HT1080 (cell line): Measurements from ENCODE around the gene SLC10A1. TPM values are rescaled to one million over a fixed set of nuclear protein-coding genes. Genes with fewer than 3 reads are reported as not detected.
"Not testable (repeated sequence)": the region's sequence is repeated elsewhere in the genome, so short reads cannot be mapped to it uniquely, and the experiment has no call there.

Source experiments
- DNase-seq: peaks from one replicate; pipeline ENCODE4 v3.0.0-alpha.2; 2015; ENCODE audit warnings: low read depth
- total RNA-seq: library from RNA; depleted of rRNA; stranded (reverse); fragments of >200 nt; shearing (Covaris generic); gene quantifications from 2 replicates; pipeline ENCODE4 v1.2.3, GENCODE V29; 2014

Gene SLC10A1
- total RNA-seq, 1 experiment from 2014 or later = not detected

GRCh38 chr14:69770559-69770958 is 26.5 kb downstream of the SLC10A1 start:
- no peak for DNase-seq

GRCh38 chr14:69769623-69770022 is 27.4 kb downstream of the SLC10A1 start:
- no peak for DNase-seq

- DNase-seq = no peak
These were observed 28.2 kb downstream of the SLC10A1 start for GRCh38 chr14:69768873-69769272.

GRCh38 chr14:69767369-69767999 is 29.6 kb downstream of the SLC10A1 start:
- peak; percentile 88 for DNase-seq

- DNase-seq = peak; percentile 95
These were observed 30.1 kb downstream of the SLC10A1 start, which contains the start of gene SRSF5 for GRCh38 chr14:69766984-69767368. Gene SRSF5 (plus strand): TSS chr14:69767142. CDS start chr14:69768157, 1,015 bp downstream.

- peak; percentile 58 for DNase-seq
These were observed 33.1 kb downstream of the SLC10A1 start for GRCh38 chr14:69763761-69764510.

GRCh38 chr14:69760810-69761209 is 36.2 kb downstream of the SLC10A1 start:
- peak; percentile 34 for DNase-seq

- DNase-seq = no peak
These were observed 40.7 kb downstream of the SLC10A1 start for GRCh38 chr14:69756298-69756697.

GRCh38 chr14:69755784-69756183 is 41.3 kb downstream of the SLC10A1 start:
- no peak for DNase-seq

GRCh38 chr14:69755296-69755695 is 41.7 kb downstream of the SLC10A1 start:
- DNase-seq = peak; percentile 17

- DNase-seq = no peak
These were observed 42.6 kb downstream of the SLC10A1 start for GRCh38 chr14:69754487-69754886.

- no peak for DNase-seq
These were observed 43.2 kb downstream of the SLC10A1 start for GRCh38 chr14:69753860-69754259.

- no peak for DNase-seq
These were observed 44.3 kb downstream of the SLC10A1 start for GRCh38 chr14:69752773-69753172.

- DNase-seq = no peak
These were observed 46.5 kb downstream of the SLC10A1 start for GRCh38 chr14:69750495-69750894.

GRCh38 chr14:69749956-69750355 is 47.1 kb downstream of the SLC10A1 start:
- DNase-seq = no peak

GRCh38 chr14:69741055-69741454 is 56.0 kb downstream of the SLC10A1 start:
- DNase-seq = no peak

- not testable (repeated sequence) for DNase-seq
These were observed 60.6 kb downstream of the SLC10A1 start for GRCh38 chr14:69736405-69736804.

- DNase-seq = not testable (repeated sequence)
These were observed 65.0 kb downstream of the SLC10A1 start for GRCh38 chr14:69731919-69732598.

GRCh38 chr14:69727860-69728259 is 69.2 kb downstream of the SLC10A1 start:
- no peak for DNase-seq

GRCh38 chr14:69726761-69727511 is 70.1 kb downstream of the SLC10A1 start:
- peak; percentile 66 for DNase-seq
